ENCODE data around the gene EEA1. TPM values are rescaled to one million over a fixed set of nuclear protein-coding genes. Genes with fewer than 3 reads are reported as not detected.
A peak's percentile ranks its signal among the peaks of the same experiment; 100 is the strongest.

EEA1 gene
- total RNA-seq, 1 donor from 2014 or later = 31.1 TPM

DNA sequence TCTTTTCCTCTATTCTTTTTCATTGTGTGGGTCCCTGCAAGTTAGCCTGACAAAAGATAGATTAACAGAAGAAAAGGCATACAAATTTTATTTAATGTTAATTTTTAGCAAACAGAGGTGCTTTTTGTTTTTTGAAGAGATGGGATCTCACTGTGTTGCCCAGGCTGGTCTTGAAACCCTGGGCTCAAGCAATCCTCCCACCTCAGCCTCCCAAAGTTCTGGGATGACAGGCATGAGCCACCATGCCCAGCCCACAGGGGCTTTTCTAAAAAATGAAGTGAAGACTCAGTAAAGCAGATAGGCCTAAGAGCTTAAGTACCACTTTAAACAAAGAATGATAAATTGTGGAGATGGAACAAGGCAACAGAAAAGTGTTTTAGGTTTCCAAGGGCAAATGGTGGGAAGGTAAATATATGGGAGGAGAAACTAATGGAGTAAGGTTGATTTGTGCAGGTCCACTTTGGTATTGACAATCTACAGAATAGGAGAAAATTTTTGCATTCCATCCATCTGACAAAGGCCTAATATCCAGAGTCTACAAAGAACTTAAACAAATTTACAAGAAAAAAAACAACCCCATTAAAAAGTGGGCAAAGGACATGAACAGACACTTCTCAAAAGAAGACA, 18.6 kb upstream of the EEA1 start:
- Mint-ChIP-seq H3K9me3 (ENCODE audit: unreplicated experiment) (peaks cover 4% of the 10 kb centered on the region), H3K27me3 (ENCODE audit: unreplicated experiment) (no peaks in the 10 kb centered on the region), H3K27ac (ENCODE audit: unreplicated experiment) (no peak overlapping the region), H3K4me3 (ENCODE audit: unreplicated experiment) (no peak overlapping the region), H3K36me3 (ENCODE audit: unreplicated experiment) (no peaks in the 10 kb centered on the region), H3K4me1 (ENCODE audit: unreplicated experiment) (peaks cover 9% of the 10 kb centered on the region)
- TF ChIP-seq, protein P1, sequence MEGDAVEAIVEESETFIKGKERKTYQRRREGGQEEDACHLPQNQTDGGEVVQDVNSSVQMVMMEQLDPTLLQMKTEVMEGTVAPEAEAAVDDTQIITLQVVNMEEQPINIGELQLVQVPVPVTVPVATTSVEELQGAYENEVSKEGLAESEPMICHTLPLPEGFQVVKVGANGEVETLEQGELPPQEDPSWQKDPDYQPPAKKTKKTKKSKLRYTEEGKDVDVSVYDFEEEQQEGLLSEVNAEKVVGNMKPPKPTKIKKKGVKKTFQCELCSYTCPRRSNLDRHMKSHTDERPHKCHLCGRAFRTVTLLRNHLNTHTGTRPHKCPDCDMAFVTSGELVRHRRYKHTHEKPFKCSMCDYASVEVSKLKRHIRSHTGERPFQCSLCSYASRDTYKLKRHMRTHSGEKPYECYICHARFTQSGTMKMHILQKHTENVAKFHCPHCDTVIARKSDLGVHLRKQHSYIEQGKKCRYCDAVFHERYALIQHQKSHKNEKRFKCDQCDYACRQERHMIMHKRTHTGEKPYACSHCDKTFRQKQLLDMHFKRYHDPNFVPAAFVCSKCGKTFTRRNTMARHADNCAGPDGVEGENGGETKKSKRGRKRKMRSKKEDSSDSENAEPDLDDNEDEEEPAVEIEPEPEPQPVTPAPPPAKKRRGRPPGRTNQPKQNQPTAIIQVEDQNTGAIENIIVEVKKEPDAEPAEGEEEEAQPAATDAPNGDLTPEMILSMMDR (IDR thresholded peaks at IDR 0.05) = no peak
- DNase-seq (ENCODE audit: extremely low spot score, unreplicated experiment) = no peak

DNA sequence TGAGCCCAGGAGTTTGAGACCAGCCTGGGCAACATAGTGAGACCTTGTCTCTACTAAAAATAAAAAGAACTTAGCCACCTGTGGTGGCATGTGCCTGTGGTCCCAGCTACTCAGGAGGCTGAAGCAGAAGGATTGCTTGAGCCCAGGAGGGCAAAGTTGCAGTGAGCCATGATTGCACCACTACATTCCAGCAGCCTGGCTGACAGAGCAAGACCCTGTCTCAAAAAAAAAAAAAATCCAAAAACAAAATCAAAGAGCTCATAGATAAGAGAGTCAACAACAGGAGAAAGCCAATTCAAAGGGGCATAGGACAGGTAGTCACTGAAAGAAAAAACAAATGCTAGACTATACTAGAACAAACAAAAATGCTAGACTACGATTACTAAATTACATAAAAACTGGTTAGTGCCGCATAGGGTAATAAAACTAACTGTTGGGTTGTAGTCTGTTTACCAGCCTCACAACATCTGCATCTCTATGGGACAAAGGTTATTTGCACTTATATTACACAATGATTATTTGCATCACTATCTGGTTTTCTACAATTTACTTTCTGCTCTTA, 16.6 kb upstream of the EEA1 start:
- no peak for DNase-seq (ENCODE audit: extremely low spot score, unreplicated experiment)
- Mint-ChIP-seq H3K27ac (ENCODE audit: unreplicated experiment) (no peak overlapping the region), H3K9me3 (ENCODE audit: unreplicated experiment) (peaks cover 4% of the 10 kb centered on the region), H3K27me3 (ENCODE audit: unreplicated experiment) (no peaks in the 10 kb centered on the region), H3K4me1 (ENCODE audit: unreplicated experiment) (peaks cover 8% of the 10 kb centered on the region), H3K36me3 (ENCODE audit: unreplicated experiment) (no peaks in the 10 kb centered on the region), H3K4me3 (ENCODE audit: unreplicated experiment) (no peak overlapping the region)
- TF ChIP-seq, protein P1 (IDR thresholded peaks at IDR 0.05) = no peak

DNA sequence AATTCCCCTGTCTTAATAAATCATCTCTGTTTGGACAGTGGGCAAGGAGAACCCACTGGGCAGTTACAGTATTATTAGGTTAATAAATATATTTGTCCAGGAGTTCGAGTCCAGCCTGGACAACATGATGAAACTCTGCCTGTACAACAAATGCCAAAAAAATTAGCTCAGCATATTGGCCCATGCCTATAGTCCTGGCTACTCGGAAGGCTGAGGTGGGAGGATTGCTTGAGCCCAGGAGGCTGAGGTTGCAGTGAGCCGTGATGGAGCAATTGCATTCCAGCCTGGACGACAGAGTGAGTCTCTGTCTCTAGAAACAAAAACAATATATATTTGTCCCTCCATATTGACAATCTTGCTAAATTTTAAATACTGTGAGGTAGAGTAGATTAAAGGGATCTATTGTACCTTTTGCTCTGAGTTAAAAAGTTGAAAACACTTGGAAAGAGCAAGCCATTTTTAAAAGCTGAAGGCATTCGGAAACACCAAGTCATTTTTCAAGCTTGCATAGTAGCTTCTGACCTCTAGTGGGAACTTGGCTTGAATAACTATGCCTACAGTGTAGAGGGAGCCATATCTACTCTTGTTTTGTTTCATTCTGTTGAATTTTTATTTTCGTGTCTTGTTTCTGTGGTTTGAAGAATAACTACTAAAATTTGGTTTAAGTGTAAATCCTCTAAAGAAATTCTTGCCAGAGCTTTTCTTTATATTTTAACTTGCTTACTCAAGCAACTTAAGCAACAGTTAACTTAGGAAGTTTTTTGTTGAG, 14.6 kb upstream of the EEA1 start:
- no peaks in the 10 kb centered on the region for H3K27me3 Mint-ChIP-seq (ENCODE audit: unreplicated experiment)
- no peak for DNase-seq (ENCODE audit: extremely low spot score, unreplicated experiment)
- H3K4me3 Mint-ChIP-seq (ENCODE audit: unreplicated experiment) = no peak overlapping the region
- TF ChIP-seq, protein P1 (IDR thresholded peaks at IDR 0.05) = peak; percentile 17
- H3K9me3 Mint-ChIP-seq (ENCODE audit: unreplicated experiment) = peaks cover 4% of the 10 kb centered on the region
- H3K4me1 Mint-ChIP-seq (ENCODE audit: unreplicated experiment) = peaks cover 8% of the 10 kb centered on the region
- no peak overlapping the region for H3K27ac Mint-ChIP-seq (ENCODE audit: unreplicated experiment)
- no peaks in the 10 kb centered on the region for H3K36me3 Mint-ChIP-seq (ENCODE audit: unreplicated experiment)

DNA sequence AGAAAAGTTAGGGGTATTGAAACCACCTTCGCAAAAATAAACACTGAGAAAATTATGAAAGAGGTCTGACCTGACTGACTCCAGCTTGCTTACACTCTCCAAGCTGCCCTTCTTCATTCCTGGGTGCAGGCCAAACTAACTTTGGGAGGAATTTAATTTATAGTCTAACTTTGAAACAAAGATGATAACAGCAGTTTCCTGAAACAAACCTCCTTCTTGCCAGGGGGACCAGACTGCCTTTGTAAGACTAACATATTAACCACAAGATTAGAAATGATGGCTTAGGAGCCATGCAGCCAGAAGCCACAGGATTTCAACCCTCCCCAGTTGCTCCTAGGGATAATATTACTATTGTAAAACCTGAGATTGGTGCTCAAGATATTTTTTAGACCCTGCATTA, 13.8 kb upstream of the EEA1 start:
- TF ChIP-seq, protein P1 (IDR thresholded peaks at IDR 0.05) = no peak
- Mint-ChIP-seq H3K4me3 (ENCODE audit: unreplicated experiment) (no peak overlapping the region), H3K27me3 (ENCODE audit: unreplicated experiment) (no peaks in the 10 kb centered on the region), H3K9me3 (ENCODE audit: unreplicated experiment) (peaks cover 4% of the 10 kb centered on the region), H3K36me3 (ENCODE audit: unreplicated experiment) (no peaks in the 10 kb centered on the region), H3K27ac (ENCODE audit: unreplicated experiment) (no peak overlapping the region), H3K4me1 (ENCODE audit: unreplicated experiment) (peaks cover 8% of the 10 kb centered on the region)
- DNase-seq (ENCODE audit: extremely low spot score, unreplicated experiment) = no peak

DNA sequence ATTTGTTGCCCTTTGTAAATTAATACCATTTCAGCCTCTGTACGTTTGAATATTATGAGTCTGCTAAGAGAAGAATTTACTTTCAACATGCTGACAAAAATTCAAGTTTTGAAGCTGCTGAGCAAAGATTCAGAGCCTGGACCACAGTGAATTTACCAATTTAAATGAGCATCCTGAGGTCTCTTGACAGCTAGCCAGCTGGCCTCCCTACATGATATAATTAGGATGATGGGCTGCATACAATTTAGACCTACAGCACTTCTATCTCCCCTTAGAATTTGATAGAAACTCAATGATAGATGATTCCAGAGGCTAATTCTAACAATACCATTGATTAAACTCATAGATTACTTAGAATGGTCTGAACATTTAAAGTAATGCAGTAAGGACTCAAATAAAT, 10.0 kb upstream of the EEA1 start:
- Mint-ChIP-seq H3K36me3 (ENCODE audit: unreplicated experiment) (no peaks in the 10 kb centered on the region), H3K9me3 (ENCODE audit: unreplicated experiment) (no peaks in the 10 kb centered on the region), H3K27ac (ENCODE audit: unreplicated experiment) (no peak overlapping the region), H3K4me1 (ENCODE audit: unreplicated experiment) (peaks cover 8% of the 10 kb centered on the region), H3K27me3 (ENCODE audit: unreplicated experiment) (no peaks in the 10 kb centered on the region), H3K4me3 (ENCODE audit: unreplicated experiment) (no peak overlapping the region)
- TF ChIP-seq, protein P1 (IDR thresholded peaks at IDR 0.05) = no peak
- DNase-seq (ENCODE audit: extremely low spot score, unreplicated experiment) = no peak
